AG08395 (cell line): Measurements from ENCODE around the gene PDE7B.

ENCODE experiments used
- DNase-seq: peaks from one replicate; pipeline ENCODE4 v3.0.0; 2012; ENCODE audit warnings: mixed read lengths, low spot score

The PDE7B gene

DNA sequence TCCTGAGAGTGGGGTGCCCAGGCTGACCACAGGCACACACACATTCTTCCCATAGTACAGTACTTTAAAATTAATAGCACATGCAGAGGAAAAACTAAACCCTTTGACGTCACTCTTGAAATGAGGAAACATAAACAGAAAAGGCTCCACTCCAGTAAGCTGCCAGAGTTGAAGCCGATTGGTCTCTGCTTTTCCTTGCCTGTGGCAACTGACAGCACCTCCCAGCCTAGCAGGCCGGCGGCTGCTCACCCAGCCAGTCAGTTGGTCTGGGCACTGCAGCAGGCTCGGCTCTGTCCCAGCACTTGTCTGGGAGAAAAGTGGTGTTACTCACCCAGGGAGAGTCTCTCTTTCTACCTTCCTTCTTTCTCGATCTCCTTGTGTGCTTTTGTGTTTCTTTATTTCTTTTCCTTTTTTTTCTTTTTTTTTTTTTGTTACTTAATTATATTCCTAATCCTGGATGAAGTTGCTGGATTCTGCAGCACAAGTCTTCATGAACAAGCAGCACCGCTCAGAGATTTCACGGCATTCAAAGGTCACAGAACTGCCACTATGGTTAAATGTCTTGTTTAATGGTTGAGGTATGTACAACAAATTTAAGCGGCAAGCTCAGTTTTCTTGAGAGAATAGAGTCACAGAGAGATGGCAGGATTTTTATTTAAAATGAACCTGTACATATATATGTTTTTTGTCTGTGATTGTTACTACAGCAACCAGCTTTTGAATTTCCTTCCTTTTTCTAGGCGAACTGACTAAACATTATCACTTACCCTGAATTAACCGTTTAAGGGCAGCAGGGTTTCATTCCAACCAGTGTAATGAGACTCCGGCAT is at the start of gene PDE7B:
PDE7B (plus strand) TSS at position 260 of the 830 bp plus-strand sequence.
- DNase-seq = peak; percentile 98

DNA sequence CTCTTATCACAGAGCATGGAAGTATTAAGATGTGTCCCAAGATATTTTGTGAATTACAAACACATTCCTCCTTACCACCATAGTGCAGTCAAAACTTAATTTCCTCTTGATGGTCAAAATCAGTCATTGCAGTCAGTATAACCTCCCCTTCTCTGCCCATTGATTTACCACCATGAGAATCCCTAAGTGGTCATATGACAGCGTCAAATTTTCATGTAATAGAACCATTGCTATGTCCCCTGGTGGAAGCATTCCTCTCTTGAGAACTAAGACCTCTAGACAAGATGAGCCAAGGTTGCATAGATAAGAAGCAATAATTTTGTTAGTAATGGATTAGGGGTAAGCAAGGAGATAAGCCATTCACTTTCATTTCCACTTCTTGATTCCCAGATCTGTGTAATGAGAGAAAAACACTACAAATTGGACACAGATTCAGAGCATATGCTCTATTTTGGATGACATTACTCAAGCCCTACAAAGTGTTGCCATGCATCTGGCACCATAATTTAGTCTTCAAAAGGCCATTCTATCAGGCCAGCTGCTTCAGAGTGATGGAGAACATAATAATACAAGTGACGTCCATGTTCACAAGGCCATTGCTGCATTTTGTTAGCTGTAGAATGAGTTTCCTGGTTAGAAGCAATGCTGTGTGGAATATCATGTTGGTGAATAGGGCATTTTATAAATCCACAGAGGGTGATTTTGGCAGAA is 49.6 kb upstream of the PDE7B start:
- no peak for DNase-seq

DNA sequence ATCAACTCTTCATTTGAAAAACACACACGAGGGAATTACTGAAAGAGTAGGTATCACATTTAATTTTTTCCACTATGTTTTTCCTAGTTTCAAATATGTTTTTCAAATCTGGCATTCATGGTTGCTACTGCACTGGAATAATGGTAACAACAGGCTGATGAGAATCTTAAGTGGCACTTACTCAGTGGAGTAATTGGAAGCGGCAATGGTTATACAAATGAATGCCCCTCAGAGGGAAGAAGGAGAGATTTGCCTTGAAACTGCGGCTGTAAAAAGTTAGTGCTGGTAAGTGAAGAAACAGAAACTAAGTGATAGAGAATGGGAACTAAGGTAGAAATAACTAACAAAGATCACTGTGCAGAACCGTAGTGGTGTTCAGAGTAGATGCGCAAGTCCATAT is 41.0 kb upstream of the PDE7B start:
- no peak for DNase-seq

DNA sequence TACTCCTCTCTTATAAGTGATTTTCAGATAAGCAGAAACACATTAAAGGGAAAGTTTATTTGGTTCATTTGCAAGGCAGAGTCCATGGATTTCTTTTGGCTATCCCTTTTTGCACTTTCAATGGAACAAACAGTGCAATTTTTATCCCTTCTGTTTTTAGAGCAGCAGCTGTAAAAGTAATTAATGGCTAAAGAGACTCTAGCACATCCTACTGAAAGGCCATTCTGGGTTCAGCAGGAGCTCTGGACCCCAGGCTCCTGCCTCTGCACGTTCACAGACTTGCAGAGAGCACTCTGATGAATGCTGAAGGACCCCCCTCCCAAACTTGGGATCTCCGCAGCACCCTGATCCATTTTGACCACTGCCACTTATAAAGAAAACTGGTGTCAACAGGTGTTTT is 40.3 kb upstream of the PDE7B start:
- no peak for DNase-seq

- DNase-seq = peak; percentile 16
These were observed 39.6 kb upstream of the PDE7B start for GRCh38 chr6:135811644-135812526.

DNA sequence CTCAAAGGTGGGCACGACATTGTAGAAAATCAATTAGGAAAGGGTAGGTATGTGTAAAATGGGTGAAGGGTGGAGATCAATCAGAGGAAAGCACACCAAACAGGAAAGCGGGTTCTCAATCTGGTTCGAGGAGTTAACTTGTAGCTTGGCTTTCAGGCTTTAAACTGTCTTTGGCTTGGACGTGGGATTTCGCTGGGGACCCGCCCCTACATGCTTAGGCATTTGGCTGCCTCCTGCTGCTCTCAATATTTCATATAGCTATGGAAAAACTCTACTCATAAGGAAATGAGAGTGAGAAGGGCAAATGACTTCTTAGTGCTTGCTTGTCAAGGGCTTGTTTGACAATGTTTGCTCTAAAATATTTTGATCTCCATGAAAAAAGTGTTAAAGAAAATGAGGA is 38.1 kb upstream of the PDE7B start:
- DNase-seq = no peak

GRCh38 chr6:135814043-135814442 is 37.5 kb upstream of the PDE7B start:
- DNase-seq = no peak

DNA sequence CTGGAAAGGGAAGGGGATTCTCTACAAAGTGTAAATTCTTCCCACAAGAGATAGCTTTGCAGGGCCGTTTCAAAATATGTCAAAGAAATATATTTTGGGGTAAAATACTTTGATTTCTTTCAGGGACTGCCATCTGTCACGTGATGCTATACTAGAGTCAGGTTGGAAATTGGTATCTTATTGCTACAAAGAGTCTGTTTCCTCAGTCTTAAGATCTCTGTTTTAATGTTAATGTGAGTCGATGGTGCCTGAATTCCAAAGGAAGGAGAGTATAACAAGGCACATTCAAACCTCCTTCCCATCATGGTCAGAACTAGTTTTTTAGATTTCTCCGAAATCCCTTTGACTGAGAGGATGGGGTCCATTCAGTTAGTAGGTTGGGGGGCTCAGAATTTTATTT is 36.3 kb upstream of the PDE7B start:
- DNase-seq = no peak

- DNase-seq = no peak
These were observed 34.5 kb upstream of the PDE7B start for GRCh38 chr6:135817035-135817434.

- no peak for DNase-seq
These were observed 31.8 kb upstream of the PDE7B start for GRCh38 chr6:135819665-135820064.

- DNase-seq = no peak
These were observed 31.2 kb upstream of the PDE7B start for GRCh38 chr6:135820340-135820739.

DNA sequence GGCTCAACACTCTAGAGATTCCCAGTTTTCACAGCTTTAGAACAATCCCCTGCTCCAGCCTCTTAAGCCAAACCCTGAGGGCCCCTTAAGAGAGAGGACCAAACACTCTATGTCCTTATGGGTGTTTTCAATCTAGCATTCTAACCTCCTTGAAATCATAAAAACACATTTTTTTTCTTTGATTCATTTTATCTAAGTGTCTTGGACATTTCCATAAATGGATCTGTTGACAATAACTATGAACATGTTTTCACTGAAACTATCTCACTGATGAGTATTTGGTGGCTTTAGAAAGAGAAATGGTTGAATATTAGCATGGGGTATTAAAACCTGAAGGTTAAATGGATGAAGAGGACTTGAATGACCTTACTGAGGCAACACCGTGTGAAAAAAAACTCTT is 27.6 kb upstream of the PDE7B start:
- DNase-seq = no peak

DNA sequence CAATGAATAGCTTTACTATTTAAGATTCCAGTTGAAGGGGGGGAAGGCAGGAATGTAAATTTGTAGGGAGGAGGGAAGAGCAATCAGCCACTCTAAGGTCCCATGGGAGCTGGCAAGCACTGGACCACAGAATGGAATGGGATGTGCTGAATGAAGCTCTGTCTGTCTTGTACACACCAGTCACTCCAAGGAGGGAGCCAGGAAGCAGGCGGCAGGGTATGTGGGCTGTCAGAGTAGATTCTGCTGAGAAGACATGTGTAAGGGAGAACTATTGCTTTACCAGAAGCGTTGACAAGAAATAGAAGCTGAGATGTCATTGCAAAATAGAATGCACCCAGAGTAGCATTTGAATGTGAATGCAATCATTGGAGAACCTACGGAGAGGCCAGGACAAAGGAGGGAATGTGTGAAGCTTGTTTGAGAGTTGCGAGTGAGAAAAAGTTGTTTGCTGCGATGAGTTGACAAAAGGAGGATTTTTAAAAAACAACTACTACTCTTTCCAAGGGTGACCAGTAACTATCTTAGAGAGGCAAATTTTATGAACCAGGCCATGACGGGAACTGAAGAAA is 25.2 kb upstream of the PDE7B start:
- DNase-seq = no peak

DNA sequence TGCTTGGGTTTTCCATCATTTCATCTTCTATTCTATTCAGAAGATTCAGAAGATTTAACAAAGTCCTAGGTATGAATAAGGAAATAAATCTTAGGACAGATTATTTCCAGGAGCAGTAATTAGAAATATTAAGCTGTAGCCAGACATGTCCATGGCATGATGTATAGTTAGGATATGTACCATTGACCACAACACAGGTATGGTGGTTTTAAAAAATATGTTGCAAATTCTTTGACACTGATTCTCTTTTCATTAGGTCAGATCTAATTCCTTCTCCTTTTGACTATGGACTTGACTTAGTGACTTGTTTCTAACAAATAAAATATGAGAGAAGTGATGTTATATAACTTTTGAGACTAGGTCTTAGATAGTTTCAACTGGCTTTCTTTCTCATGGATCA is 23.5 kb upstream of the PDE7B start:
- DNase-seq = no peak

- no peak for DNase-seq
These were observed 21.0 kb upstream of the PDE7B start for GRCh38 chr6:135830452-135830881.

DNA sequence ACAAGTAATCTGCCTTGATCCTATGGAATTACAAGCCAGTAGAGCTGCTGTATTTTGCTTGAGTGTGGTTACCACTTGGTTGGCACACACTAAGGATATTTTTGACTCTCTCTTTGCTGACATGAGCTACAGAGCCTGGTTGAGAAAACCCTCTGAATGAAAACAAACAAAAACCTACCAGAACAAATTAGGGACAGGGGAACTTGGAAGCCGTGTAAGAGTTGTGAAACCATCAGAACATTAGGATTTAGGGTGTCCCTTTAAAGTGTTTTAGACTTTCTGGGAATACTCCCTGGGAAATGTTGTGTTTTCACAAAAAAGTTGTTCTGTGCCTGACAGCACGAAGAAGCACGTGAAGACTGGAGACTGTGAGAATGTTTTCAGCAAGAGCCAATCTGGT is 20.5 kb upstream of the PDE7B start:
- no peak for DNase-seq

- DNase-seq = no peak
These were observed 19.3 kb upstream of the PDE7B start for GRCh38 chr6:135832166-135832565.

- DNase-seq = no peak
These were observed 17.7 kb upstream of the PDE7B start for GRCh38 chr6:135833771-135834170.

DNA sequence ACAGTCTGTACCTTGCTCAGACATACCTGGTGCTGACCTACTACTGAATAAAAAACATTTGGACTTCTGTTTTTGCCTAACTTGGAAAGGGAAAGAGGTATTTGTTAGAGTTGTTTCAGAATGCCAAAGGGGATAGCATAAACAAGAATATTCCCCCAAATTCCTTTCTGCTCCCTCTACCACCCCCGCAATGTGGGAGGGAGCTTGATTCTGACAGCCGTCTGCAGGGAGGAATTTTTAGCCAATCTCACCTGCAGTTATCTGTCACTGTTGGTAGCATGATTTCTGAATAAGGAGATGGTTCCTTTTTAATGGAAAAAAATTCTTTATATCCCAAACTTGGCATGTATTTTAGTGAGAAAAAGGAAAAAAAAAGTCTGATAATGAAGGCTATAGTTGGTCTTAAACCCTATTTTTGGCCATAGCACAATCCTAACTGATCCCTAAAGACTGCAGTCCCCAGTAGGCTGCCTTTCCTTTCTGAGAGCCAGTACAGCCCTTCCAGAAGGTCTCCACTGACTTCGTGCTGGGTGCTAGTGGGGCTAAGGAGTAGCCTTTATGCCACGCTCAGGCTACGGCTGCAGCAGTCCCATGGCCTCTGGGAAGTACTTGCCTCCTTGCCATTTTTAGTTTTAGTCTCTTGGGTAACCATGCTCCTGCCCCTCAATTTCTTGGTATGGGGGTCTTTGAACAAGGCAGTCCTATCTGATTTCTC is 13.6 kb upstream of the PDE7B start:
- DNase-seq = no peak

- no peak for DNase-seq
These were observed 12.4 kb upstream of the PDE7B start for GRCh38 chr6:135839121-135839520.

DNA sequence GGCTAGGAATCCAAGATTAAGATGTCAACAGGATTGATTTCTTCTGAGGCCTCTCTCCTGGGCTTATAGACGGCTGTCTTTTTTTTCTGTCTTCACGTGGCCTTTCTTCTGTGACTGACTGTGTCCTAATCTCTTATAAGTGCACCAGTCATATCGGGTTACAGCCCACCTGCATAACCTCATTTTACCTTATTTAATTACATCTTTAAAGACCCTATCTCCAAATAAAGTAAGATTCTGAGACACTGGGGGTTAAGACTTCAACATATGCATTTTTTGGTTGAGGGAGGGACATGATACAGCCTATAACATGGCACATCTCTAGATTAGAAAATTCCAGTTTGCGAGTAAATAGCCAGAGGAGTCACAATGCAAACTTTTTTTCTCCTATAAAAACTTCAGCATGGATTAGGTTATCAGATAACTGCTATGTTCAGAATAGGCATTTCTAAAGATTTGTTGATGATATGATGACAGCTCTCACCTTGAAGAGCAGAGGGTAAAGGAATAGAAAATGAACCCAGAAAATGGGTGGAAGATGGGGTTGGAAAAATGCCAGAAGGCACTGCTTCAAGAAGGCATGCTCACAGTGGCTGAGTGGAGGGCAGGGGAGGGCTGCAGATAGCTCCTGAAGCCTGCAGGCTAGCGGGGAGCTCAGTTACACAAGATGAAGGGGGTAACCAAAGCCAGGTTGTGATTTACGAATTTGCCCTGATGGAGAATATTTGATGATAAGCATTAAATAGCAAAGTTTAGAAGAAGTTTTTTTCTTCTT is 8.7 kb upstream of the PDE7B start:
- no peak for DNase-seq
